Measurements from ENCODE around the gene TSPAN10. TPM values are rescaled to one million over a fixed set of nuclear protein-coding genes. Genes with fewer than 3 reads are reported as not detected.

The TSPAN10 gene
- total and polyA plus RNA-seq, 4 donors: 0.17 to 0.84 (median 0.29) TPM

DNA sequence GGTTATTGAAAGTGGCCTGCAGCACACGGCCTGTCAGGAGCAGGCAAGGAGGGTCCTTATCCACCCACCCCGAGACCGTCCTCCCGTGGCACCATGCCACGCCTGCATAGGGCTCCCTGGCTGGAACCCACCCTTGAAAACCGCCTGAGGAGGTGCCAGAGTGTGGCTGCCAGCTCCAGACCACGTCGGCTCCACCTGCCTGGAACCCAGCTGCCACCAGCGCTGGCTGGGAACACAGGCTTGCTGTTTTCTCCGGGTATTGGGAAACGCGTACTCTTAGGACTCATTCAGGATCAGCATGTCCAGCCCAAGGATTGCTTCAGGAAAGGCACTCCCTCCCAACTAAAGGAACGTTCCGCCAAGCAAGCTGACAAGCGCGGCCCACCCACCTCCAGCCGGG is 39.9 kb downstream of the TSPAN10 start:
- DNase-seq (ENCODE audit: low spot score): no peak
- Histone ChIP-seq H3K36me3 (ENCODE audit: control insufficient read depth in 4 of 4, insufficient read depth in 3 of 4, low read depth in 1 of 4, low read length in 3 of 4) (peaks cover 7 to 24% (median 12%) of the 10 kb centered on the region in 4 donors), H3K27me3 (ENCODE audit: control insufficient read depth in 4 of 4, insufficient read depth in 4 of 4, low read length in 3 of 4) (no peaks in the 10 kb centered on the region)

More for the DNA sequence above, 39.9 kb downstream of the TSPAN10 start:
- no peaks in the 10 kb centered on the region for H3K9me3 ChIP-seq (ENCODE audit: control insufficient read depth in 4 of 4, low read length in 3 of 4)
- WGBS: 82% methylated on average over 17 of the region's 17 CpGs
- TF ChIP-seq NR2F2 (IDR thresholded peaks at IDR 0.05): no peak
- TF ChIP-seq FOXA1 (IDR thresholded peaks at IDR 0.05): no peak
- no peak for TF ChIP-seq HNF4G (IDR thresholded peaks at IDR 0.05)
- no peak for TF ChIP-seq EGR1 (IDR thresholded peaks at IDR 0.05; ENCODE audit: low read depth in 2 of 2)
- TF ChIP-seq, protein P1, sequence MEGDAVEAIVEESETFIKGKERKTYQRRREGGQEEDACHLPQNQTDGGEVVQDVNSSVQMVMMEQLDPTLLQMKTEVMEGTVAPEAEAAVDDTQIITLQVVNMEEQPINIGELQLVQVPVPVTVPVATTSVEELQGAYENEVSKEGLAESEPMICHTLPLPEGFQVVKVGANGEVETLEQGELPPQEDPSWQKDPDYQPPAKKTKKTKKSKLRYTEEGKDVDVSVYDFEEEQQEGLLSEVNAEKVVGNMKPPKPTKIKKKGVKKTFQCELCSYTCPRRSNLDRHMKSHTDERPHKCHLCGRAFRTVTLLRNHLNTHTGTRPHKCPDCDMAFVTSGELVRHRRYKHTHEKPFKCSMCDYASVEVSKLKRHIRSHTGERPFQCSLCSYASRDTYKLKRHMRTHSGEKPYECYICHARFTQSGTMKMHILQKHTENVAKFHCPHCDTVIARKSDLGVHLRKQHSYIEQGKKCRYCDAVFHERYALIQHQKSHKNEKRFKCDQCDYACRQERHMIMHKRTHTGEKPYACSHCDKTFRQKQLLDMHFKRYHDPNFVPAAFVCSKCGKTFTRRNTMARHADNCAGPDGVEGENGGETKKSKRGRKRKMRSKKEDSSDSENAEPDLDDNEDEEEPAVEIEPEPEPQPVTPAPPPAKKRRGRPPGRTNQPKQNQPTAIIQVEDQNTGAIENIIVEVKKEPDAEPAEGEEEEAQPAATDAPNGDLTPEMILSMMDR (IDR thresholded peaks at IDR 0.05; ENCODE audit: low read depth, low read length, missing input control): no peak
- no peak for TF ChIP-seq YY1 (IDR thresholded peaks at IDR 0.05)
- TF ChIP-seq RXRA (IDR thresholded peaks at IDR 0.05): no peak
- TF ChIP-seq SP1 (IDR thresholded peaks at IDR 0.05): no peak
- TF ChIP-seq, protein P2, sequence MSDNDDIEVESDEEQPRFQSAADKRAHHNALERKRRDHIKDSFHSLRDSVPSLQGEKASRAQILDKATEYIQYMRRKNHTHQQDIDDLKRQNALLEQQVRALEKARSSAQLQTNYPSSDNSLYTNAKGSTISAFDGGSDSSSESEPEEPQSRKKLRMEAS (IDR thresholded peaks at IDR 0.05): no peak
- TF ChIP-seq HNF4A (conservative IDR thresholded peaks at IDR 0.05): no peak
- TF ChIP-seq, protein P3, sequence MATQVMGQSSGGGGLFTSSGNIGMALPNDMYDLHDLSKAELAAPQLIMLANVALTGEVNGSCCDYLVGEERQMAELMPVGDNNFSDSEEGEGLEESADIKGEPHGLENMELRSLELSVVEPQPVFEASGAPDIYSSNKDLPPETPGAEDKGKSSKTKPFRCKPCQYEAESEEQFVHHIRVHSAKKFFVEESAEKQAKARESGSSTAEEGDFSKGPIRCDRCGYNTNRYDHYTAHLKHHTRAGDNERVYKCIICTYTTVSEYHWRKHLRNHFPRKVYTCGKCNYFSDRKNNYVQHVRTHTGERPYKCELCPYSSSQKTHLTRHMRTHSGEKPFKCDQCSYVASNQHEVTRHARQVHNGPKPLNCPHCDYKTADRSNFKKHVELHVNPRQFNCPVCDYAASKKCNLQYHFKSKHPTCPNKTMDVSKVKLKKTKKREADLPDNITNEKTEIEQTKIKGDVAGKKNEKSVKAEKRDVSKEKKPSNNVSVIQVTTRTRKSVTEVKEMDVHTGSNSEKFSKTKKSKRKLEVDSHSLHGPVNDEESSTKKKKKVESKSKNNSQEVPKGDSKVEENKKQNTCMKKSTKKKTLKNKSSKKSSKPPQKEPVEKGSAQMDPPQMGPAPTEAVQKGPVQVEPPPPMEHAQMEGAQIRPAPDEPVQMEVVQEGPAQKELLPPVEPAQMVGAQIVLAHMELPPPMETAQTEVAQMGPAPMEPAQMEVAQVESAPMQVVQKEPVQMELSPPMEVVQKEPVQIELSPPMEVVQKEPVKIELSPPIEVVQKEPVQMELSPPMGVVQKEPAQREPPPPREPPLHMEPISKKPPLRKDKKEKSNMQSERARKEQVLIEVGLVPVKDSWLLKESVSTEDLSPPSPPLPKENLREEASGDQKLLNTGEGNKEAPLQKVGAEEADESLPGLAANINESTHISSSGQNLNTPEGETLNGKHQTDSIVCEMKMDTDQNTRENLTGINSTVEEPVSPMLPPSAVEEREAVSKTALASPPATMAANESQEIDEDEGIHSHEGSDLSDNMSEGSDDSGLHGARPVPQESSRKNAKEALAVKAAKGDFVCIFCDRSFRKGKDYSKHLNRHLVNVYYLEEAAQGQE (IDR thresholded peaks at IDR 0.05): no peak
- TF ChIP-seq JUND (IDR thresholded peaks at IDR 0.05): no peak
- no peak for TF ChIP-seq GABPA (IDR thresholded peaks at IDR 0.05 in 1 of 2, conservative IDR thresholded peaks at IDR 0.05 in 1 of 2)
- TF ChIP-seq TAF1 (conservative IDR thresholded peaks at IDR 0.05): no peak
- no peak for TF ChIP-seq FOXA2 (IDR thresholded peaks at IDR 0.05)
- no peak for TF ChIP-seq RAD21 (IDR thresholded peaks at IDR 0.05)
- TF ChIP-seq, protein P4, sequence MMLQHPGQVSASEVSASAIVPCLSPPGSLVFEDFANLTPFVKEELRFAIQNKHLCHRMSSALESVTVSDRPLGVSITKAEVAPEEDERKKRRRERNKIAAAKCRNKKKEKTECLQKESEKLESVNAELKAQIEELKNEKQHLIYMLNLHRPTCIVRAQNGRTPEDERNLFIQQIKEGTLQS (IDR thresholded peaks at IDR 0.05): no peak
- TF ChIP-seq, protein P5, sequence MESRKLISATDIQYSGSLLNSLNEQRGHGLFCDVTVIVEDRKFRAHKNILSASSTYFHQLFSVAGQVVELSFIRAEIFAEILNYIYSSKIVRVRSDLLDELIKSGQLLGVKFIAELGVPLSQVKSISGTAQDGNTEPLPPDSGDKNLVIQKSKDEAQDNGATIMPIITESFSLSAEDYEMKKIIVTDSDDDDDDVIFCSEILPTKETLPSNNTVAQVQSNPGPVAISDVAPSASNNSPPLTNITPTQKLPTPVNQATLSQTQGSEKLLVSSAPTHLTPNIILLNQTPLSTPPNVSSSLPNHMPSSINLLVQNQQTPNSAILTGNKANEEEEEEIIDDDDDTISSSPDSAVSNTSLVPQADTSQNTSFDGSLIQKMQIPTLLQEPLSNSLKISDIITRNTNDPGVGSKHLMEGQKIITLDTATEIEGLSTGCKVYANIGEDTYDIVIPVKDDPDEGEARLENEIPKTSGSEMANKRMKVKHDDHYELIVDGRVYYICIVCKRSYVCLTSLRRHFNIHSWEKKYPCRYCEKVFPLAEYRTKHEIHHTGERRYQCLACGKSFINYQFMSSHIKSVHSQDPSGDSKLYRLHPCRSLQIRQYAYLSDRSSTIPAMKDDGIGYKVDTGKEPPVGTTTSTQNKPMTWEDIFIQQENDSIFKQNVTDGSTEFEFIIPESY (IDR thresholded peaks at IDR 0.05): no peak
- H3K4me1 ChIP-seq (ENCODE audit: control insufficient read depth in 4 of 4, insufficient read depth in 4 of 4, low read length in 3 of 4): peaks cover 6 to 28% (median 18%) of the 10 kb centered on the region in 4 donors
- H3K4me3 ChIP-seq (ENCODE audit: low read depth in 1 of 3, low read length in 3 of 3): no peak overlapping the region
- H3K27ac ChIP-seq (ENCODE audit: low read depth in 1 of 2, low read length in 2 of 2): no peak overlapping the region
- H3K9ac ChIP-seq (ENCODE audit: low read depth in 1 of 2, low read length in 2 of 2): no peak overlapping the region

Measured in liver (tissue), 9 donors.